ENCODE measurements around the gene ERV3-1.

DNA sequence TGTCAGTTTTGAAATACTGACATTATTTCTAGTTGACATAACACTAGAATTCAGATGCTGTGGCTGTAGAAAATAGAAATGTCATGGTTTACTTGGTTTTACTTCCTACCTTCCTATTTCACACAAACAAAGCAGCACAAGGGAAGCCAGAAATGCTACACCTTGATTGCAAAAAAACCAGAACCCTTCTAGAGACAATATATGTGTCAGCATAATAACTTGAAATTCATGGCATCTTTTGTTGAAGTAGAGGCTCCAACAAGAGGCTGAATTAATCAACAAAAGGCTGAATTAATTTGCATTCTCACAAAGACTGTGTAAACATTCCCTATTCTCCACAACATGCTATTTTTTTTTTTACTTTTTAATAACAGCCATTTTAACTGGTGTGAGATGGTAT, 40.9 kb downstream of the ERV3-1 start:
- TF ChIP-seq, protein P1, sequence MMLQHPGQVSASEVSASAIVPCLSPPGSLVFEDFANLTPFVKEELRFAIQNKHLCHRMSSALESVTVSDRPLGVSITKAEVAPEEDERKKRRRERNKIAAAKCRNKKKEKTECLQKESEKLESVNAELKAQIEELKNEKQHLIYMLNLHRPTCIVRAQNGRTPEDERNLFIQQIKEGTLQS (IDR thresholded peaks at IDR 0.05) = no peak
- TF ChIP-seq POLR2A (IDR thresholded peaks at IDR 0.05; ENCODE audit: borderline replicate concordance, extremely low read depth, insufficient read depth, insufficient read length) (no peak), ZFX (IDR thresholded peaks at IDR 0.05) (no peak), YY1 (IDR thresholded peaks at IDR 0.05; ENCODE audit: extremely low read depth, insufficient replicate concordance, low read depth, low read length) (no peak), EZH2 (IDR thresholded peaks at IDR 0.05) (no peak), EZH2phosphoT487 (IDR thresholded peaks at IDR 0.05; ENCODE audit: borderline replicate concordance) (no peak)
- TF ChIP-seq, protein P2, sequence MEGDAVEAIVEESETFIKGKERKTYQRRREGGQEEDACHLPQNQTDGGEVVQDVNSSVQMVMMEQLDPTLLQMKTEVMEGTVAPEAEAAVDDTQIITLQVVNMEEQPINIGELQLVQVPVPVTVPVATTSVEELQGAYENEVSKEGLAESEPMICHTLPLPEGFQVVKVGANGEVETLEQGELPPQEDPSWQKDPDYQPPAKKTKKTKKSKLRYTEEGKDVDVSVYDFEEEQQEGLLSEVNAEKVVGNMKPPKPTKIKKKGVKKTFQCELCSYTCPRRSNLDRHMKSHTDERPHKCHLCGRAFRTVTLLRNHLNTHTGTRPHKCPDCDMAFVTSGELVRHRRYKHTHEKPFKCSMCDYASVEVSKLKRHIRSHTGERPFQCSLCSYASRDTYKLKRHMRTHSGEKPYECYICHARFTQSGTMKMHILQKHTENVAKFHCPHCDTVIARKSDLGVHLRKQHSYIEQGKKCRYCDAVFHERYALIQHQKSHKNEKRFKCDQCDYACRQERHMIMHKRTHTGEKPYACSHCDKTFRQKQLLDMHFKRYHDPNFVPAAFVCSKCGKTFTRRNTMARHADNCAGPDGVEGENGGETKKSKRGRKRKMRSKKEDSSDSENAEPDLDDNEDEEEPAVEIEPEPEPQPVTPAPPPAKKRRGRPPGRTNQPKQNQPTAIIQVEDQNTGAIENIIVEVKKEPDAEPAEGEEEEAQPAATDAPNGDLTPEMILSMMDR (IDR thresholded peaks at IDR 0.05 in 2 of 3, conservative IDR thresholded peaks at IDR 0.05 in 1 of 3; ENCODE audit: borderline replicate concordance in 1 of 3, insufficient read depth in 1 of 3, low read depth in 2 of 3, low read length in 2 of 3) = no peak

Measured in HCT116 (cell line).